Left ventricle myocardium superior (tissue), 1 donor: ENCODE measurements around the gene CDKN2A. TPM values are rescaled to one million over a fixed set of nuclear protein-coding genes. Genes with fewer than 3 reads are reported as not detected.

Experiments used
- ATAC-seq: fragments of 200-7000 bp; cut with Tn5 transposase; one replicate; pipeline ENCODE4 v1.9.1; 2020; ENCODE audit warnings: mild to moderate bottlenecking, moderate library complexity
- DNase-seq: peaks from one replicate; pipeline ENCODE4 v3.0.0-alpha.2; 2020
- intact Hi-C: fragments of 100-400 bp; cut with micrococcal nuclease; formaldehyde crosslinking; loops from one replicate; pipeline ENCODE4 v1.11.0; 2022
- total RNA-seq: library from RNA; stranded (reverse); fragmentation: NEBNext Ultra II Directional; extraction: Animal tissue kit (Norgen Biotek cat#: 25700); gene quantifications from one replicate; pipeline ENCODE4 v1.2.1, GENCODE V29; 2021
- donor health status: DM: no; HTN: yes; CAD: no; lungs with severe emphysema.

Gene CDKN2A
- total RNA-seq, 1 donor from 2014 or later = not detected

DNA sequence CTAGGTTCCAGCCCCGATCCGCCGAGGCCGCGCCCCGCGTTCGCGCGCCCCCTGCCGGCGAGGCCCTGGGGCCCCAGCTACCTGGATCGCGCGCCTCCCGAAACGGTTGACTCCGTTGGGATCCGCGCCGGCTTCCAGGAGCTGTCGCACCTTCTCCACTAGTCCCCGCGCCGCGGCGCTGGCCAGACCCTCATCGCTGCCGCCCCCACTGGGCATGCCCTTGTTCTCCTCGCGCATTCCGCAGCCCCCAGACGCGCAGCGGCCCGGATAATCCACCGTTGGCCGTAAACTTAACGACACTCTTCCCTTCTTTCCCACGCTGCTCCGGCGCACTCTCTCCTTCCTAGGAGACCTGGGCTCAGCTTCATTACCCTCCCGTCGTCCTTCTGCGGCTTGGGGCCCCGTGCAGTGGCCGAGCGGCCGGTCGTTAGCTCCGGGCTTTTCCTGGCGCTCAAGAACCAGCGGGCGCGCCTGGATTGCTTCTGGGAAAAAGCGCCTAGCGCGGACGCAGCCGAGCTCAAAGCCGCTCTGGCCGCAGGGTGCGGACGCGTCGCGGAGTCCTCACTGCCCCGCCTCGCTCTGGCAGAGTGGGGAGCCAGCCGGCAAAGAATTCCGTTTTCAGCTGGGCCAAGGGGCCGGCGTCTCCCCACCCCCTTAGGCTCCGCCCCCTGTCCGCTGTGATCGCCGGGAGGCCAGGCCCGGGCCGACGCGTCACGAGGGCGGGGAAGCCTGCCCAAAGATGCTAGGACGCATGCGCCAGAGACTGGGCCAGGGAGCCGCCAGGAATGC, 14.7 kb upstream of the CDKN2A start, which contains the start of gene CDKN2B:
Gene CDKN2B, minus strand, starts transcription at position 589 of the 789 bp plus-strand sequence. Its CDS starts 352 bp downstream, at position 237.
- peak; percentile 100 for ATAC-seq
- intact Hi-C loops = loop anchor here (5.0 kb wide), 1 partner anchor 197 kb away; no protein-coding TSS in a partner anchor
- DNase-seq = peak; percentile 98

DNA sequence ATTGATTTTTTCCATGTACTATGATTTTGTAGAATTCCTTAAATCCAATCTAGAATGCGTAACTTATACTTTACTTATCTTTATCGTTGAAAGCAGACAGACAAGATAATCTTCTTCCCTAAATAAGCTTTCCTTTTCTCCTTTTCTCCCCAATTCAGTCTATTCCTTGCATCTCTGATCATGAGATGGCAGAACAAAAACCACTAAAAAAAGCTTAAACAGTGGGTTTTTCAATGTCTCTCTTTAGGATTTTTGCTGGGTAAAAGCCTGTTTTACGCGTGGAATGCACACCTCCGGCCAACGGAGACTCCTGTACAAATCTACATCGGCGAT, 14.2 kb upstream of the CDKN2A start:
- intact Hi-C loops = loop anchor here (5.0 kb wide), 1 partner anchor 196 kb away; no protein-coding TSS in a partner anchor
- DNase-seq (no peak), ATAC-seq (no peak)

GRCh38 chr9:22005702-22006606, 11.8 kb upstream of the CDKN2A start:
- DNase-seq (peak; percentile 30), ATAC-seq (no peak)
- intact Hi-C loops = loop anchor here (5.0 kb wide), 1 partner anchor 194 kb away; no protein-coding TSS in a partner anchor

DNA sequence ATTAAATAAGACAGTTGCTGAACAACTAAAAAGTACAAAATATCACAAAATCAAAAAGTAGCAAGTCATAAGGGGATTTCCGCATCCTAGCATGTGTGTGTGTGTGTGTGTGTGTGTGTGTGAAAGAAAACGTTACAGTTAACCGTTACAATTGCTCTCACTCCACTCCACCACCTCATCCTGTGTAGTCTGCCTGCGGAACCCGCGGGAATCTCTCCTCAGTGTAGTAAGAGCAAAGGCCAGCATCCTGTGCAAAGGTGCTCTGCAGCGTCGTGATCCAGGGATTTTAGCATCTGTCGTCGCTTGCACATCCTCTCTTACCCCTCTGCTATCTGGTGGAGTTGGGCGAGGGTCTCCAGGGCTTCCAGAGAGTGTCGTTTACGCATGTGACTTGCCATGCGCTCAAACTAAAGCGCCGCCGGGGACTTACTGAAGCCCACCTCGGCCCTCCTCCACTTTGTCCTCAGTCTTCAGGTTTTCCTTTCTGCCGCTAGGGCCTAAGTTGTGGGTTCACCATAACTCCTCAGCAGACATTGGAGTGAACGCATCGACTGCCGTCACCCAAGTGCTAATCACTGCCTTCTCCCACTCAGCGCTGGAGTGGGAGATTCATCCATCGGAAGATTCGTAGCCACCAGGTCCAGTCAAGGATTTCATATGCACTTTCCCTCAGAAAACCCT, 11.0 kb upstream of the CDKN2A start:
- ATAC-seq = no peak
- intact Hi-C loops = loop anchor here (5.0 kb wide), 1 partner anchor 193 kb away; no protein-coding TSS in a partner anchor
- no peak for DNase-seq

GRCh38 chr9:22002038-22002437, 7.8 kb upstream of the CDKN2A start:
- ATAC-seq (no peak), DNase-seq (no peak)
- intact Hi-C loops = no loop called here

DNA sequence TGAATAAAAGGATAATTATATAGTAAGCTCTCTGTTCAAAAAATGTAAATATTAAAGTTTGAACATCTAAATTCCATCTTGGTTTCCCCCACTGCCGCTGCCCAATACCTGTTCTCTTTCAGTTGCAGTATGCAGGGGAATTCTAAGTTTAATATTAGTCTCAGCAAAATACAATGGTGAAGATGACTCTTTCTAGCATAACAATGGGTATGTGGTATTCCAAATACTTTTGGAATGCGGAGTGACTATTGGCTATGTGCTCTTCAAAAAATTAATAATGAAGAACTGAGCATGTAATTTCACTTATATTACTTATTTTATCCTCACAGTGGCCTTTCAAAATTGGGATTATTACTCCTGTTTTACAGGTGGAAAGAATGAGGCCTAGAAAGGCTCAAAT, 3.8 kb upstream of the CDKN2A start:
- no peak for DNase-seq
- intact Hi-C loops = no loop called here
- no peak for ATAC-seq

GRCh38 chr9:21997480-21997879, 3.3 kb upstream of the CDKN2A start:
- ATAC-seq = no peak
- intact Hi-C loops = no loop called here

GRCh38 chr9:21996858-21997257, 2.7 kb upstream of the CDKN2A start:
- no peak for DNase-seq
- intact Hi-C loops = no loop called here
- no peak for ATAC-seq

More at GRCh38 chr9:21997480-21997879, 3.3 kb upstream of the CDKN2A start:
- DNase-seq = no peak

DNA sequence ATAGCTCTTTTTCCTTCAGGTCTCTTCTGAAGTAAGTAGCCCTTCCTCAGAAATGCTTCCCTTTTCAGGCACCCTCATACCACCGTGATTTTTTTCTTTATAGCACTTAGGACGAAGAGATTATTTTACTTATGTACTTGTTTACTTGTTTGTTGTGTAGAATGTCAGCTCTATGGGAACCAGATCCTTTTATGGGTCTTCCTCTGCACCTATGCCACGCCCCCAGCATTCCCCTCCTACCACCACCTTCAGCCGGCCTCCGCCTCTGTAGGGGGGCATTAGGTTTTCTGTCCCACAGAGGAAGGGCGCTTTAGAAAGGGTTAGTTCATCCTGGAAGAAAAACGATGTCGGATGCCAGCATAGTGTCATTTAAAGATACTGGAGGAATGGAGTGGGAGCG, 2.2 kb upstream of the CDKN2A start:
- ATAC-seq (no peak), DNase-seq (no peak)
- intact Hi-C loops = no loop called here

GRCh38 chr9:21995666-21996398, 1.6 kb upstream of the CDKN2A start:
- DNase-seq = peak; percentile 71
- ATAC-seq = peak; percentile 75
- intact Hi-C loops = no loop called here

GRCh38 chr9:21995006-21995665, 944 bp upstream of the CDKN2A start:
- peak; percentile 79 for DNase-seq
- ATAC-seq = peak; percentile 87
- intact Hi-C loops = no loop called here

GRCh38 chr9:21994556-21995005, 389 bp upstream of the CDKN2A start, which contains the start of gene CDKN2B-AS1:
Gene CDKN2B-AS1, plus strand, starts transcription at chr9:21994791.
- DNase-seq = peak; percentile 58
- peak; percentile 72 for ATAC-seq
- intact Hi-C loops = no loop called here

- intact Hi-C loops = no loop called here
- ATAC-seq (no peak), DNase-seq (no peak)
Measured at GRCh38 chr9:21993007-21993406, 1.2 kb downstream of the CDKN2A start.

DNA sequence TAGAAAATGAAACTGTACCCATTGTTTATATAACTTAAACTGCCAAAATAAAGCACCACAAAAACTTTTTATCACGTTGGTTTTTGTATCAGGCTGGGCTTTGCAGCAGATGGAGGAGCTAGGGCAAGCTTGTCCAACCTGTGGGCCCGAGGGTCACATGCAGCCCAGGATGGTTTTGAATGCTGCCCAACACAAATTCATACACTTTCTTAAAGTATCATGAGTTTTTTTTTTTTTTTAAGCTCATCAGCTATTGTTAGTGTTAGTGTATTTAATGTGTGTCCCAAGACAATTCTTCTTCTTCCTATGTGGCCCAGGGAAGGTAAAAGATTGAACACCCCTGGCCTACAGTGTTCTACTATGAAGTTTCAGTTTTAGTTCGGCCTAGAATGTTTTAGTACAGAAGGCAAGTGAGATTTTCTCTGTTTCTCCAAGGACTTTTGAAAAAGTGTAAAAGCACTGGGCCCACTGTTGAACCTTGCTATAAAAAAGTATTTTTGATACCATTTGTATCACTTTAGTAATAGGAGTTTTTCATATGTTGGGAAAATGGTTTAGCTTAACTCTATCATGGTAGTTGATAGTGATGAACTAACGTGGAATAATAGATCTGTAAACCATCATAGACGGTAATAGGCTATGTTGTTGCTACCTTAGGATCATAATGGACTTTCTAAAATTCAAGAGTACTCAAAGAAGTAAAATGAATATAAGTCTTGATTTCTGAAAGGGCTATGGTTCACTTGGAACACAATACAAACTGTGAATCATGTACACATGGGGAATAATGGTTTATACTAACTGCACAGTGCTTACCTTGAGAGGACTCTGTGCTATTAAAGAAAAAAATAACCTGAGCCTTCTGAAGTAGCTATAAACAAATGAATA, 2.9 kb downstream of the CDKN2A start:
- intact Hi-C loops = no loop called here
- ATAC-seq = no peak
- no peak for DNase-seq

- DNase-seq (no peak), ATAC-seq (no peak)
- intact Hi-C loops = no loop called here
Measured at GRCh38 chr9:21989440-21990189, 4.6 kb downstream of the CDKN2A start.
